ENCODE measurements around the gene RWDD4.

Gene RWDD4

DNA sequence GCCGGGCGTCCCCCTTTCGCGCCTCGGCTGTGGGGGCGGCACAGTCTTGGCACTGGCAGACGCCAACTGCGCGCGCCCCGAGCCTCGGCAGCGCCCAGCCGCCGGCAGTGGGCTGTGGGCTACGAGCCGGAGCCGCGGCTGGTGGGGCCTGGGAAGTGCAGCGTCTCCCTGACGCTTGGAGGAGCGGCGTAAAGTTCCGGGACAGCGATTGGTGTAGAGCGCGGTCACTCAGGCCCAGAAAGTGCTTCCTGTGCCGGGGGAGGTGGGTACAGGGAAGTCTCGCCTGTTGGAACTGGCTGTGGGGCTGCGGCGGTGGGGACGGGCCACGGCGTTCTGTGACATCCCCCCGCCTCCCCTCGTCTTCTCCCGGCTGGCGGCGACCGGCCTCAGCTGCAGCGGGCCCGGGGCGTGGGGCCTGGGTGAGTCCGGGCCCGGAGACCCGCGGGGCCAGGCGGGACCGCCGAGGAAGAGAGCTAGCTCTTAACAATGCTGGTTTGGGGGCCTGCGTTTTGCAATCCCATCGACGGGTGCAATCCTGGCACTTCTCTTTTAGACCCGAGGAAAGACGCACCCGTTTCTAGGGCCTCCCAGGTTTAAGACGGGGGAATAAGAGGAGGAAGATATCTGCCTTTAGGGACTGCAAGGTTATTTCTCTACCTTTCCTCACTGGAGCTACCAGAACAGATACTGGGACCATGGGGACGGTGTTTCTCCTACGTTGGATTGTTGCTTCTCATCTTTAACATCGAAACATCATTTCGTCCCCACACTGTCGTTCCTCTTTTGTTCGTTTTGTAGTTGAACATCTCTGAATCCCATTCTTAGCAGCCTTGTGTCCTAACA, at the start of gene RWDD4, which contains the start of gene TRAPPC11:
Gene RWDD4 (minus strand): TSS at position 157 of the 843 bp plus-strand sequence. CDS start 233 bp downstream, outside the sequence.
Gene TRAPPC11 (plus strand): TSS at position 265 of the 843 bp plus-strand sequence. CDS start 4,575 bp downstream, outside the sequence.
- DNase-seq (ENCODE audit: extremely low read depth, low read depth), result peak; percentile 97
- peak within 1 kb of the TSS; percentile 94 for H3K4me3 ChIP-seq (replicated peaks; ENCODE audit: low read depth, low read length)
- TF ChIP-seq CTCF (IDR thresholded peaks at IDR 0.05; ENCODE audit: low read depth, low read length, missing control alignments), result no peak

DNA sequence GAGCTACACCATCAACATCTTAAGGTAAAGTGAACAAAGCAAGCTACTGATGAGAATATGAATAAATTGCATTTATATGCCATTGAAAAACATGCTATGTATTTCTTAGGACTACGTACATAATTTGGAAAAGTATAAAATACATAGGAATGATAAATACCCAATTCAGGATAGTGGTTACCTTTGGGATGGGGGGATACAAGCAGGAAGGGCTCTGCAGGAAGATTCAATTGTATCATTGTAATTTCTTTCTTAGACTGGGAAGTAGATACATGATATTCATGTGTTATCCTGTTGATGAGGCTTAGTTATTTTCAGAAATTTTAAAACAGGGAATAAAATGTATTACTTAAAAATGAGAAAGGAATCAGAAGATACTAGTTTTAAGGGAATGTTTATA, 43.5 kb upstream of the RWDD4 start:
- H3K4me3 ChIP-seq (replicated peaks; ENCODE audit: low read depth, low read length), result no peak overlapping the region
- DNase-seq (ENCODE audit: extremely low read depth, low read depth), result no peak
- no peak for TF ChIP-seq CTCF (IDR thresholded peaks at IDR 0.05; ENCODE audit: low read depth, low read length, missing control alignments)

GRCh38 chr4:183700407-183700806, 41.4 kb upstream of the RWDD4 start:
- H3K4me3 ChIP-seq (replicated peaks; ENCODE audit: low read depth, low read length), result no peak overlapping the region
- DNase-seq (ENCODE audit: extremely low read depth, low read depth), result no peak
- TF ChIP-seq CTCF (IDR thresholded peaks at IDR 0.05; ENCODE audit: low read depth, low read length, missing control alignments), result no peak

GRCh38 chr4:183698909-183699308, 39.9 kb upstream of the RWDD4 start:
- no peak overlapping the region for H3K4me3 ChIP-seq (replicated peaks; ENCODE audit: low read depth, low read length)
- no peak for DNase-seq (ENCODE audit: extremely low read depth, low read depth)
- TF ChIP-seq CTCF (IDR thresholded peaks at IDR 0.05; ENCODE audit: low read depth, low read length, missing control alignments), result no peak

- H3K4me3 ChIP-seq (replicated peaks; ENCODE audit: low read depth, low read length), result no peak overlapping the region
- TF ChIP-seq CTCF (IDR thresholded peaks at IDR 0.05; ENCODE audit: low read depth, low read length, missing control alignments), result no peak
- no peak for DNase-seq (ENCODE audit: extremely low read depth, low read depth)
Measured at GRCh38 chr4:183691897-183692296, 32.9 kb upstream of the RWDD4 start.

- no peak overlapping the region for H3K4me3 ChIP-seq (replicated peaks; ENCODE audit: low read depth, low read length)
- DNase-seq (ENCODE audit: extremely low read depth, low read depth), result no peak
- no peak for TF ChIP-seq CTCF (IDR thresholded peaks at IDR 0.05; ENCODE audit: low read depth, low read length, missing control alignments)
Measured at GRCh38 chr4:183691006-183691405, 32.0 kb upstream of the RWDD4 start.
